Sigmoid colon (tissue), 4 donors: ENCODE results near the gene ARRB1.

Experiments used
- CTCF ChIP-seq, 4 experiments: fragments of 450-650 bp in 3 of 4; fragments of 200-600 bp in 1 of 4; IDR thresholded peaks; one replicate each; pipeline ENCODE4 v1.5.1; 2016 to 2019; ENCODE audit warnings: antibody characterized with exemption in 4 of 4, mild to moderate bottlenecking in 3 of 4, moderate library complexity in 2 of 4
- EP300 ChIP-seq, 4 donors: sonication (generic); formaldehyde crosslinking; IDR thresholded peaks; one replicate each; pipeline ENCODE4 v1.6.1; 2017; ENCODE audit warnings: antibody characterized with exemption in 4 of 4
- POLR2A ChIP-seq, 2 donors: fragments of 450-650 bp; IDR thresholded peaks; one replicate each; pipeline ENCODE4 v1.6.1; 2016; ENCODE audit warnings: antibody characterized with exemption in 2 of 2, mild to moderate bottlenecking in 2 of 2, moderate library complexity in 2 of 2
- POLR2AphosphoS5 ChIP-seq, 4 donors: sonication (generic); formaldehyde crosslinking; IDR thresholded peaks; one replicate each; pipeline ENCODE4 v1.6.1; 2017; ENCODE audit warnings: antibody characterized with exemption in 4 of 4

GRCh38 chr11:75264356-75264755 lies 87.1 kb downstream of the ARRB1 start:
- TF ChIP-seq EP300 (IDR thresholded peaks at IDR 0.05) (no peak), CTCF (IDR thresholded peaks at IDR 0.05) (no peak), POLR2A (IDR thresholded peaks at IDR 0.05) (no peak), POLR2AphosphoS5 (IDR thresholded peaks at IDR 0.05) (no peak)
